Stimulated activated CD8-positive, alpha-beta memory T cell treated with anti-CD3 and anti-CD28 coated beads, Interleukin-4, amount 100 ng/mL, for 48 hours (primary cell): ENCODE measurements around the gene CCDC71L.
A peak's percentile ranks its signal among the peaks of the same experiment; 100 is the strongest.
"Not testable (repeated sequence)": the region's sequence is repeated elsewhere in the genome, so short reads cannot be mapped to it uniquely, and the experiment has no call there.

ENCODE experiments used
- DNase-seq: peaks from one replicate; pipeline ENCODE4 v3.0.0-alpha.2; 2020

CCDC71L gene

GRCh38 chr7:106660862-106661720, at the start of gene CCDC71L:
CCDC71L (minus strand) TSS chr7:106661158; CDS start chr7:106660896, 262 bp downstream.
- peak; percentile 97 for DNase-seq

- DNase-seq = not testable (repeated sequence)
Measured at GRCh38 chr7:106709604-106710003, 48.6 kb upstream of the CCDC71L start.

GRCh38 chr7:106704000-106704840, 43.3 kb upstream of the CCDC71L start:
- no peak for DNase-seq

GRCh38 chr7:106693677-106694353, 32.9 kb upstream of the CCDC71L start:
- DNase-seq = no peak

GRCh38 chr7:106692450-106693051, 31.6 kb upstream of the CCDC71L start:
- DNase-seq = no peak

GRCh38 chr7:106688161-106688560, 27.2 kb upstream of the CCDC71L start:
- not testable (repeated sequence) for DNase-seq

- no peak for DNase-seq
Measured at GRCh38 chr7:106683941-106684340, 23.0 kb upstream of the CCDC71L start.

GRCh38 chr7:106681815-106682495, 21.0 kb upstream of the CCDC71L start:
- DNase-seq = no peak

- peak; percentile 59 for DNase-seq
Measured at GRCh38 chr7:106679153-106679931, 18.4 kb upstream of the CCDC71L start.

GRCh38 chr7:106678795-106679152, 17.8 kb upstream of the CCDC71L start:
- DNase-seq = no peak

- DNase-seq = not testable (repeated sequence)
Measured at GRCh38 chr7:106676506-106676905, 15.5 kb upstream of the CCDC71L start.

- DNase-seq = not testable (repeated sequence)
Measured at GRCh38 chr7:106673688-106674087, 12.7 kb upstream of the CCDC71L start.

GRCh38 chr7:106671930-106672329, 11.0 kb upstream of the CCDC71L start:
- not testable (repeated sequence) for DNase-seq

- DNase-seq = no peak
Measured at GRCh38 chr7:106671160-106671559, 10.2 kb upstream of the CCDC71L start.

- no peak for DNase-seq
Measured at GRCh38 chr7:106668861-106669524, 8.0 kb upstream of the CCDC71L start.

- DNase-seq = no peak
Measured at GRCh38 chr7:106666353-106666752, 5.4 kb upstream of the CCDC71L start.

GRCh38 chr7:106664343-106664742, 3.4 kb upstream of the CCDC71L start:
- no peak for DNase-seq

GRCh38 chr7:106659963-106660861, 746 bp downstream of the CCDC71L start:
- peak; percentile 88 for DNase-seq

GRCh38 chr7:106659166-106659962, 1.6 kb downstream of the CCDC71L start:
- no peak for DNase-seq
